Ramos (cell line): ENCODE results near the gene CACNA2D3.

Experiments
- in situ Hi-C: fragments of 300-500 bp; cut with MboI; formaldehyde crosslinking; loops from one replicate; pipeline ENCODE4 v1.14.3; 2022; ENCODE audit warnings: low sequenced_read_pairs; ENCODE audit not compliant: unreplicated experiment

CACNA2D3 gene

DNA sequence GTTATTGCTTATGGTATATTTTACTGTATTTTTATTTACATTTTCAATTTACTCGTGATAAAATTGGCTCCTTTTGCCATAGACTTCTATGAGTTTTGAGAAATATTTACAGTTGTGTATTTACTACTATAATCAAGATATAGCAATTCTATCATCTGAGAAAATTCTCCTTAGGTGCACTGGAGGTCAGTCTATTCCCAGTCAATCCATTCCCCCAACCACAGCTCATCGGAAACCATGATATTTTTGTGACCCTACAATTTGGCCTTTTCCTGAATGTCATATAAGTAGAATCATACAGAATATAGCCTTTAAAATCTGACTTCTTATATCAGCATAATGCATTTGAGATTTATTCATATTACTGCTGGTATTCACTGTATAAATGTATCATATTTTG is 920.2 kb downstream of the CACNA2D3 start:
- in situ Hi-C loops: no loop called here

- in situ Hi-C loops: no loop called here
Observed at GRCh38 chr3:55044486-55044885, 922.1 kb downstream of the CACNA2D3 start.

DNA sequence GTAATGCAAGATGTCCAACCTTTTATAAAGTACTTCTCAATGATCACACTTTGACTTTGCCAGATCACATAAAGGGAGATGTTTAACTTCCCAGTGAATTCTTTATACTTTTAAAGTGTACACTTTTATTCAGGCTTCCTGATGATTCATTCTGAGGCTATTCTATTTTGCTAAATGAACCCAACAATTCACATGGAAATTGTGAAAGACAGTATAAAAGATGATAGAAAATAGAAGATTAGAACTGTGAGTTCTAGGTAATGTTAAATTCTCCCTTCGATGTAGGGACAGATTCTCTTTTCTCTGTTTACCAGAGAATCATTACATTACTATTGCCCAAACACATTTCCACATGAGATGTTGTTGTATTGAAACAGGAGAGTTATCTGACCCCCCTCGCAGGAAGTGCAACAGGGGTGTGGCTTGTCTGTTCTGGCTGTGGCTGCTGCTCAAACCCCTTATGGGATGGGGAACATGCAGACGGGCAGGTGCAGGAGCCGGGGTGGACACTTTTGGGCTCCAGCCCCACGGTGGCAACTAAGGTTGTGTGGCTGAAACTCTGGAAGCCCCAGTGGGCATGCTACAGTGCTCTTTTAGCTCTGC is 936.8 kb downstream of the CACNA2D3 start:
- in situ Hi-C loops: no loop called here

GRCh38 chr3:55060896-55061719 is 938.8 kb downstream of the CACNA2D3 start:
- in situ Hi-C loops: no loop called here

DNA sequence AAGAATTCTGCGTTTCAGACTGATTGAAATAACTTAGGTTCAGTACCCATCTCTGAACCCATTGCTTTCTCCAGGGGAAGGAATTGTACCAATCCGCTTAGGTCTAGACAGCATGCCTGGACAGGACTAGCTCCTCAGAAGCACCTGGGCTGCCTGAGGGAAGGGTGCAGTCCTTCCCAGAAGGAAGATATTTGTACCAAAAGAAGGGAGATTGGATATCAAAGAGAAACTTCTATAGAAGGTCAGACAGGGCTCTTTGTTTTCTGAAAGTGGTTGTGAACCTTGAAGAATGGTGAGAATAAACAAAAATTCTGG is 939.3 kb downstream of the CACNA2D3 start:
- in situ Hi-C loops: no loop called here

DNA sequence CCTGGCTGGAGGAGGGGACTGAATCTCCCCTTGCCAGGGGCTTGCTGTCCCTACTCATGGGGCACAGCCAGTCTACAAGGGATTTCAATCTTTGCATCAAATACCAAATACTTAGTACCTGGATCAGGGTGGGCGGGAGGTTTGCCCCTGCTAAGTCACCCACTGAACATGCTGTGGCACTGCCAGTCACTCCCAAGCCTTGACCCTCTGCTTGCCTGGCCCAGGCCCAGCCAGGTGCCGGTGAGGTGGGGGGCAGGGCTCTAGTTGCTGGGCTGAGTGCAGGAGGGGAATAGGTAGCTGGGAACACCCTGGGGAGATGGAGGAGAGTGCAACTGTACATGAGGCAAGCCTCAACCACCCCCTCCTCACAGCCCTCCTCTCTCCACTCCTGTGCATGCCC is 941.8 kb downstream of the CACNA2D3 start:
- in situ Hi-C loops: no loop called here

GRCh38 chr3:55065331-55065730 is 943.0 kb downstream of the CACNA2D3 start:
- in situ Hi-C loops: no loop called here

DNA sequence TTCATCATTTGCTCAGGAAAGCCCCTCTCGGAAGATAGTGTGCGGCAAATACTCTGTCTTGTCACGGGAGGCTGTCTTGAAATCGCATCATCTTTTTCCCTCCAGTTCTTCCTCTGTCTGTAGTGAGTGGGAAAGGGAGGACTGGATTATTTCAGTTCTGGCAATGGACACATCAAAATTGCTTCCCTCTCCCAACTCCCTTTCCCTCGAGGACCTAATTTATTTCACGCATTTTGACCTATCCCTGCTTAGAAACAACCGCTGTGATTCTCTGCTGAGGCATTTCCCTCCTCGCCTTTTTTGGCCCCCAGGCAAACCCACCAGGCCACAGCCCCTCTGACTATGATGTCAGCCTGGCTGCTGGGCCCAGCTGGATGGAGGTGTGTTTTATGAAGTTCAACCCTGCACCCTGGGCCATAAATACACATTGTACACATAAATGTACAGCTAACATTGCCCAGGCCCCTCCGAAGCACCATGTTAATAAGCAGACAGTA is 944.2 kb downstream of the CACNA2D3 start:
- in situ Hi-C loops: no loop called here

DNA sequence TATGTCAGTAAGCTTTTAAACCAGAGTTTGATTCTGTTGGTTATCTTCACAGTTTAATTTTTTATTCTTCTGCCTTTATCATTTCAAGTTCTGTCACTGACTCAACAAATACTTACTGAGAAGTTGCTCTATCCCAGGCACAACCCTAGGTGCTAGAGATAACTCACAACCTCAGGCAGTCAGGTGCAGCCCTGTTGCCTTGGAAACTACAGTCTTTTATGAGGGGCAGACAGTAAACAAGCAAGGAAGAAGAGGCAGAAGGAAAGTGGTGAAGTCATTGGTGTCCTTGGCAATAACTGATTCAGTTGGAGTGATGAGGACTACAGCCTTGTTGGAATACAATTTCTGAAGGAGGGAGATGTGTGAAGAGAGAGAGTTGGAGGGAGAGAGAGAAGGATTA is 947.6 kb downstream of the CACNA2D3 start:
- in situ Hi-C loops: no loop called here

DNA sequence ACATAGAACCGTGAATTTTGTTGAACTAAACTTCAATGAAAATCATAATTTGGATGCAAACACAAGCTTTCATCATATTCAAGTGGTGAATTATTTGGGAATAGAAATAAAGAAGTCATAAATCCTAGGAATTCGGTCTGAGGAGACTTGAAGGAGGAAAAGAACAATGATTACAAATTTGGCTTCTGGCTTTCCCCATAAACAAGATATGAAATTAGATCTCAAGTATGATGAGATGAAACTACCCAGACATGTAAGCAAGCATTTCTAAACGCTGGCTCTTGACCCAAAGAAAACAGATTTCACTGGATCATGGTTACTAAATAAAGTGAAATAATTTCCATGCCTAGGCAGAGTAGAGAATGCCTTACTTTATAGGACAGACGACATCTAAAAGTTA is 952.4 kb downstream of the CACNA2D3 start:
- in situ Hi-C loops: no loop called here

DNA sequence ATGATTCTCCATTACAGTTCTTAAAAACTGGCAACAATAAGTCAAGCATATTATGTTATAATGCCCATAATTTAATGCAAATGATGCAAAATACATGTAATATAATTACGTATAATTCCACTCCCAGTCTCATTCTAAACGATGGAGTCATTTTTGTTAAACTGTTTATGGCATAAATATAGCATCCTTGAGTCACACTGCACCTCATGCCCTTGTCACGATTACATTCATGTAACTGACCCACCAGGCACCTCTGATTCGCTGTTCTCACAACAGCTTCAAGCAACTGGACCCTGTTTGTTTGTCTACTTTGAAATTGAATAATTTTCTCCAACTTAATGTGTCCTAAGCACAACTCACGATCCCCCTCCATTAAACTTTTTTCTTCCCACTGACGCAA is 953.5 kb downstream of the CACNA2D3 start:
- in situ Hi-C loops: no loop called here

GRCh38 chr3:55077726-55078125 is 955.4 kb downstream of the CACNA2D3 start:
- in situ Hi-C loops: no loop called here

GRCh38 chr3:55078876-55079275 is 956.5 kb downstream of the CACNA2D3 start:
- in situ Hi-C loops: no loop called here

GRCh38 chr3:55085231-55085630 is 962.9 kb downstream of the CACNA2D3 start:
- in situ Hi-C loops: no loop called here

DNA sequence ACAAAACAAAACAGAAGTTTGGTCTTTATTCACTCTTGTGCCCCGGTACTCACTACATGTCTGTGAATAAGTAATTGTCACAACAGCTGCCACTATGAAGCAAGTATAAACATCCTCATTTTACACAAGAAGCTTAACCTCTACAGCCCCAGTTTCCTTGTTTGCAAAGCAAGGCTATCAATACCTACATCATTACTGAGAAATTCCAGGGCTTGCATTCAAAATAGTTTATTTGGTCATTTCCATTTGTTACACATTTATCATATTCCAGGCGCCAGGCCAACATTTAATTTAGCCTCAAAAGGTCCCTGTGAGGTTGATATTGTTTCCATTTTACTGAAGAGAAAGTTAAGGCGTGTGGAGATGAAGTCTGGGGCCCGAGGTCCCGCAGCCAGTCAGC is 966.9 kb downstream of the CACNA2D3 start:
- in situ Hi-C loops: no loop called here

DNA sequence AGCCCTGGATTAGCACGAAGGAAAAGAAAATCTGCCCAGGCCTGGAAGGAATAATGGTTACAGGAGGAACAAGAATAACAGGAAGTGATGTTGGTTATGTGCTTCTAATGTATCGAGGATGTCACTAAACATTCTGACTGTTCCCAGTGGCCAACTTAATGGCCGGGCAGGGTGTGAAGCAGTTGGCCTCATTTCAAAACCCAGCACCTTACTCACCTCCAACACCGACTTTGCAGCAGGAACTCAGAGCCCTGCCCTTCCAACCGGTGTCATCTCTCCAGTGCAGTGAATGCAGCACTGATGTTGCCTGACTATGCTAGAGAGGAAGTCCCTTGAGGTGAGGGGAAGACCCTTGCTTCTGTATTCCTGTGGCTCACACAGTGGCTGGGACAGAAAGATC is 967.9 kb downstream of the CACNA2D3 start:
- in situ Hi-C loops: no loop called here

GRCh38 chr3:55090746-55091145 is 968.4 kb downstream of the CACNA2D3 start:
- in situ Hi-C loops: no loop called here

GRCh38 chr3:55091381-55092225 is 969.3 kb downstream of the CACNA2D3 start:
- in situ Hi-C loops: no loop called here

DNA sequence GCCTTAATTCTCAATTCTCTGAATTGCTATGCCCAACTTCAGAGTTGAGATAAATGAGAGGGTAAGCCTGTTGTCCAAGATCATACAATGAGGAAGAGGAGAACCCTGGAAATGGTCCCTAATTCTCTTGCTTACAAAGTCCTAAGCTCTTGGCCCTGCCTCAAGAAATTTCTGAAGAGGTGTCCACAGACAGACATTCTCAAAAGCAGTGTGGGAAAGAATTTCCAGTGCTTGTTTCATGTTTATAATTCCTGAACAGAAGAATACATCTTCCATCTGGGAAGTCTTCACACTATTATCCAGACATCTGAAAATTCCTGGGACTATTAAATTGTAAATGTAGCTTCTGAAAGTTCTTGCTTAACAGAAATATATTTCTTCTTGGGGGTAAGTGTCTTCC is 972.3 kb downstream of the CACNA2D3 start:
- in situ Hi-C loops: no loop called here

GRCh38 chr3:55097441-55097840 is 975.1 kb downstream of the CACNA2D3 start:
- in situ Hi-C loops: no loop called here

GRCh38 chr3:55105647-55106046 is 983.3 kb downstream of the CACNA2D3 start:
- in situ Hi-C loops: no loop called here
